ENCODE measurements around the gene PRIMPOL.
"Not testable (repeated sequence)": the region's sequence is repeated elsewhere in the genome, so short reads cannot be mapped to it uniquely, and the experiment has no call there.

The PRIMPOL gene

DNA sequence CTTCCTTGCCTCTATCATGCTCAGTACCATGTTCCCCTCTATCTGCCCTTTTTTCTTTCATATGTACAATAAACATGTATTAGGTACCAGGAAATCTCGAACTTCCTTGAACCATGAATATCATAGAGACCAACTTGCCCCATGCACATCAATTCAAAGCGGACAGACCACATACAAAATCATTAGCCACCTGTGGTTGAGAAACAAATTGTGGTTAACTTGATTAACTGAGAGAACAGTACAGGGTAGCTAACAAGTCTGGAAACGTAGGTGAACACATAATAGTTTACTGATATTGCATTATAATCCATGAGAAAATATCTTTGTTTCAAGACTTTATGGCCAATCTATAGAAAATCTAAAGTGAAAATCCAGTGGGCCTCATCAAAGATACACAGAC is 8.5 kb upstream of the PRIMPOL start:
- no peak for DNase-seq

DNA sequence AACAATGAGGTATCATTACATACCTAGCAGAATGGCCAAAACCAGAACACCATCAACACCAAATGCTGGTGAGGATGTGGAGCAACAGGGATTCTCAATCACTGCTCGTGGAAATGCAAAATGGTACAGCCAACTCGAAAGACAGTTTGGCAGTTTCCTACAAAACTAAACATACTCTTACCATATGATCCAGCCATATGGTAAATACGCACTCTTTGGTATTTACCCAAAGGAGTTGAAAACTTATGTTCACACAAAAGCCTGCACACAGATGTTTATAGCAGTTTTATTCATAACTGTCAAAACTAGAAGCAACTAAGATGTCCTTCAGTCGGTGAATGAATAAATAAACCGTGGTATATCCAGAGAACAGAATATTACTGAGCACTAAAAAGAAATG is 8.1 kb upstream of the PRIMPOL start:
- DNase-seq, result no peak

DNA sequence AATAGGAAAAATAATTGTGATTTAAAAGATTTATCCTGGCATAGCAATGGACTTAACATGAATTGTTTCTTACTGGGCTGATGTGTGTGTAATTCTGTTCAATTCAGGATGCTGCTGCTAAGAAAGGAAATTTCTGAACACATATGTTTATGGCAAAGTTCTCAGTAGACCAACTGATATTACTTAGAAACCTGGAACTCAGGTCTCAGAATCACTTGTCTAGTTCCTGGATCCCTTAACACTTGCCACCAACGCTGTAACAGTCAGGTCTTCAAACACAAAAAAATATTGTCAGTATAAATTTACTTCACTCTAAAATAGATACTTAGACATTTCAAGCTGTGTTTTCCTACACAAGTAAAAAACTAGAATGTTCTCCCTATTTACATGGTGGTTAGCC is 5.8 kb upstream of the PRIMPOL start:
- no peak for DNase-seq

DNA sequence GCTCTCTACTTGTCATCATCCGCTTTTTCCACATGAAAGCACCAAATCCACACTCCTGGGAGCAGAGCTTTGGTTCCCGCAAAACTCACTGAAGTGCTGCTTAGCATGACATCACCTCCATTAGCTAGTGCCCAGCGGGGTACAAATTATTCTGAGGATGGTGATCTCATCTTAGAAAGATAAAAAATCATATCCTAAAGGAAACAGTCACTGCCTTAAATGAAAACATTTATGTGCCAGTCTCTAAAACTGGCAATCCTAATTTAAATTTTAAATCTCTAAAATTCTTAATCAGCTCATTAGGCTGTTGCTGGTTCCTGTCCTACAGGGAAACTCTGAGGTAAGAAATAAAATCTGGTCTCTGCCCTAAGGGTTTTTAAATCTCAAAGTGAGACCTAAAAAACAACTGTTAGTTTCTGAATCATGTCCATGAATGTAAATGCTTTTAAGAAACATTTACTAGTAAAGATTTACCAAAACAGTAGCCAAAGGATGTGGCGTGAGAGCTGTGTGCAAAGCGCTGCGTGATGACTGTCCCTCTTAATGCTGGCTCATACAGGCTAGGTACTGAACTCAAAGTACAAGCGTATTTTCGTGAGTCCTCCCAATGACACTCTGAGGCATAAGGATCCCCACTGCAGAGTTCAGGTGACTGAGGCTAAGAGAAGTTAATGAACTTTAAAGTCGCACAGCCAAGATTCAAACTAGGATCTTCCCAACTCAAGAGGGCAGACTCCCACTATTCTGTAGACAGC is 4.8 kb upstream of the PRIMPOL start:
- DNase-seq, result no peak

DNA sequence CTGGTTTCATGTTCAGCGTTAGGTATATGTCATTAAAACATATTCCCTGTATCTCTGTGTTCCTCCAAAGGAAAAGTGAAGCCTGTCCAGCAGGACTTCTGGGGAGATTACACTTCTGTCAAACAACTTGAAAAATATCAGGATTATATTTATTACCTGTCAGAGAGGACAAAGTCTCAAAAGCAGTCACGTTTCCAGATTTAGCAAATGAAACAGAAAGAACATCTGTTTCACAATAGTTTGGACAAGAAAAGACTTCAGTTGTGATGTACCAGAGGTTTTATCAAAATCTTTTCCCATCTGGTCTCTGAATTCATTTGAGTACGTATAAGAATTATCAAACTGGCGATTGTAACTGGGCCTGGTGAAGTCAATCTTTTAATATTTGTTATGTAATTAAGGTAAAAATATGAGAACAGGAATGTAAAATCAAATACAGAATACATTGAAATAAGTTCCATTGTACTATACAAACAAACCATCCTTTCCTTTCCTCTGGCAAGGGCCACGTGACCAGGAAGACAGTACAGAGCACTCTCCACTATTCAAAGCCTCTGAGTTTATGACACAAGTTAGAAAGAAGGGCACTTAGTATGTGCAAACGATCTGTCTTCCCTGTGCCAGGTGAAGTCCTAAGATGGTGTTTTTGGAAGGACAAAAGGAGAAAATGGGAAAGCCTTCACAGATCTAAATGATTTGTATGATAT is 3.5 kb upstream of the PRIMPOL start:
- no peak for DNase-seq

DNA sequence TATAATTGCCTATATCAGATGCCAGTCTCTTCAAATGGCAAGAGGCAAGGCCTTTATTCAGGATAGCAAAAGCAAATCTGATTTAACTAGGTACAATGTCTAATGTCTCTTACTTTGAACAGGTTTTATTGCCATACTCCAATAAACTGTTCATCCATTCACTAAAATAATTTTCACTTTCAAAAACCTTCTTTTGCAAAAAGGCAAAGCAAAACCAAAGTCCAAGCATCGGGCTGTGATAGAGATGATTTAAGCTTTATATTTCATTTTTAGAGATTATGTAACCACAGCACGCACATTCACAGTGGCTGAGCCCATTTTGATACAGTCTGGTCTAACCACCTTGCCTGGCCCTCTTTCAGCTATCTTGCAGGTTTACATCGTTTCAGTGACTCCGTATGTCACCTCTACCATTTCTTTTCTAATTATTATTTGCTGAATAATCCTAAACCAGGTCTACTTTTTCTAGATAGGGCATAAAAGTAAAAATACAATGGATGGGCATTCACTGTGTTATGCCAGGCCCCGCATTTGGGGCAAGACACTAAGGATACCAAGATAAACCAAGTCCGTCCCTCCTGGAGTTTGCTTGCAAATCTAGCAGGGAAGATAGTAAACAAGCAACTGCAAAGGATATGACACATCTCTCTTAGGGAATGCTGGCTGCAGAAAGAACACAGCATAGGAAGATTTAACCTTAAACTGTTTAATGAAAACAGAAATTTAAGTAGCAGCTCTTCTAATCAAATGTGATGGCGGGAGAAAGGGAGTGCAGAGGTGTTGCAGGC is 2.1 kb upstream of the PRIMPOL start:
- DNase-seq, result no peak

DNA sequence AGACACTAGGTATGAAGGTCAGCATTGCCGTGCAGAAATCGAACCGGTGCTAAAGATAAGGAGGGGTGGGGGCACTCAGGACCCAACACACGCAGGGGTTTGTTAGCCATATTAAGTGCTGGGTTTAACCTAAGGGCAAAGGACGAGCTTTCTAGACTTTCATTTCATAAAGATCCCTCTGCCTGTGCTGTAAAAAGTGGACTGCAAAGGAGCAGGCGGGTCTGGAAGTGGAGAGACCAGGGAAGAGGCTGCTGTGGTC is 1.6 kb upstream of the PRIMPOL start:
- no peak for DNase-seq

DNA sequence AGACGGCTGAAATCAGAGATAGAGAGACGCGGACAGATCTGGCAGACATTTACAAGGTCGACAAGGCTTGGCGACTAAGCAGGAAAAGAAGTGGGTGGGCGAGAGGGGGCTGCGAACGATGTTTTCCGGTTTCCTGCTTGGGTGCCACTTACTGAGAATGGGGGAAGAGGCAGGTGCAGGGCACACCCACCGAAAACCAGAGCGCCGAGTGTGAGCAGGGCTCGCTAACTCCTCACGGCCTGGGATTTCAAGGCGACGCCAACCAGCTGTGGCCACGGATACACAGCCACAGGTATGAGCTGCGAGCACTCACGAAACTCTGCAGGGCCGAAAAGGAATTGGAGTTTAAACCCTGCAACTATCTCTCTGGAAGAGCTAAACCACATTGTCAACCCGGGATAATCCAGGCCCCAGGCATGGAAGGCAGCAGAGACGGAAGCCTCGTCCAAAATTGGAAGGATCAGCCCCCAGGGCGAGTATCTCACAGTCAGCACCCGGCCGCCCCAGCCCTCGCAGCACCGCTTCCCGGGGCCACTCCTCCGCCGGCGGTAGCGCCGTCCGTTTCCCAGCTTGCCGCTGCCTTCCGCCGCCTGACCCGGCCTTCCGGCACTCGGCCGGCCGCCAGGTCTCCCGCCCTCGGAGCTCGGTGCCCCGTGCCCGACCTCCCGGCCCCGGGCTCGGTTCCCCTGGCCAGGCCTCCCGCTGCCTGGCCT is 1.1 kb upstream of the PRIMPOL start:
- no peak for DNase-seq

DNA sequence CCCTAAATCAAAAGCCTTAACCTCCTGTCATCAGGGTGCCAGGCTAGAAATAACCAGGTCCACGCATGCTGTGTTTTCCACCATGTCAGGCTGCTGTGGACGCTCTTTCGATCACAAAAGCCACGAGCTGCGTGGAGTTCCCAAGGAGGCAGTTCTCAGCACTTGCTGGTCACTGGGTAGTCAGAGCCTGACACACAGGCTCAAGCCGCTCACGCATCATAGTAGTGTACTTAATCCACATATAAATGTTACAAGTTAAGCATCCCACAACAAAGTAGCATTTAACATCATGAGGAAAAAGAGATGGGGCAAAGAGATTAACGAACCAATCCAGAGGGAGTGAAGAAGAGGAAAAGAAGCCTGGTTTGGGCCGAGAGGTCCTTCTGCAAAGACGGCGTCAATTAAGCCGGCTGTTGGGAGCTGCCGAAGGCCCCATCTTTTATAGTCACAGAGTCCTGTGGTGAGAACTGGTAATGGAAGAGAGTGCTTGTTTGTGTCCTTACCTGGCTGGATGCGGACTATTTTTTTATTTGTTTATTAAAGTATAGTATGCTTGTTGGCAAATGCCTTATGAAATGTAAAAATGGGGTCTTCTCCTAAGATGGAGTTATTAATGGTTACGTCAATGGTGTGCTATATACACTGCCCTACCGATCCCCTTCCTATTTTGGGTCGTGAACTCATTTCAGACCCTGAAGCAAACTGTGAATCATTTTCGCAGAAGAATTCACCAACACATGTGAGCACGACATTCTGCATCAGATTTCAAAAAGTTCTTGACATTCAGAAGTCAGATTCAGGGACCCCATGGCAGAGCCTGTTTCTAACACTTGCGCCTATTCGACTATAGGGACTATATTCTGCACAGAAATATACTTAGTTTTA is 675 bp downstream of the PRIMPOL start:
- no peak for DNase-seq

DNA sequence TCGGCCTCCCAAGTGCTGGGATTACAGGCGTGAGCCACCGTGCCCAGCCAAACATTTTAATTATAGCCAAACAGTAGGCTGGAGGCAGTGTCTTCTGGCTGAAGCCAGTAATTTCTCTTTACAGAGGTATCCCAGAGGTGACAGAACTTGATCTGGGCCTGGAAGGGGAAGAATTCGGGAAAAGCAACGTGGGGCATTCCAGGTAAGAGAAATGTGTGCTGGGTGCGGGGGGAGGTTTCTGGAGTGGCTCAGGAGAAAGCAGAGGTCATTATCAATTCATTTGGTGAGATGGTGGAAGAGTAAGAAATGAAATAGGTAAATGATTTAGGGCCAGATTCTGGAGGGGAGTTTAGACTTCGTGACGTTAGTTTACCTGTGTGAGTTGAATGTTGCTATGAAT is 2.4 kb downstream of the PRIMPOL start:
- no peak for DNase-seq

DNA sequence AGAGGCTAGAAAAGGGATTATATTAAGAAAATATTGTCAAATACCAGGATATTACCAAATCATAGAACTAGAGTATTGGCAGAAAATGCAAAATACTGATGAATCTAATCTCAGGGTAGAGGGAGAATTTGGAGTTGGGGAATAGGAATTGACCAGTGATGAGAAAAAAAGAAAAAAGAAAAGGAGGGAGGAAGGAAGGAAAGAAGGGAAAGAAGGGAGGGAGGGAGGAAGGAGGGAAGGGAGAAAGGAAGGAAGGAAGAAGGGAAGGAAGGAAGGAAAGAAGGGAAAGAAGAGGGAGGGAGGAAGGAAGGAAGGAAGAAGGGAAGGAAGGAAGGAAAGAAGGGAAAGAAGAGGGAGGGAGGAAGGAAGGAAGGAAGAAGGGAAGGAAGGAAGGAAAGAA is 3.1 kb downstream of the PRIMPOL start:
- DNase-seq, result not testable (repeated sequence)

DNA sequence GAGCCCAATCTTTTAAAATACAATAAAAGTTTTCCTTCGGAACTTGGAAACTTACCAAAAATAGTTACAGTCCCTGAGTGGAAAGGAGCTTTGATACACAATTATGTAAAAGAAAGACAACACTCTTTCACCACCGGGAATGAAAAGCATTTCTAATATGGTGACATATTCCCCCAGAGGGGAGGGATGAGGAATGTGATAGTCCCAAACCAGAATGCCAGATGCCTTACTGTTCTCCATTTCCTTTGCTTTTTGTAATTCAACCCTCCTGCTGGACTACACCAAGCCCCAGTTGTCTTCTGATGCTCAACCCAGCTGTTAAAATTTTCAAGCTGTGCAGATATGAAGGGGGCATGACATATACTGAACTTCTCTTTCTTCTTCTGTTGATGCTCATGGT is 4.1 kb downstream of the PRIMPOL start:
- DNase-seq, result no peak

DNA sequence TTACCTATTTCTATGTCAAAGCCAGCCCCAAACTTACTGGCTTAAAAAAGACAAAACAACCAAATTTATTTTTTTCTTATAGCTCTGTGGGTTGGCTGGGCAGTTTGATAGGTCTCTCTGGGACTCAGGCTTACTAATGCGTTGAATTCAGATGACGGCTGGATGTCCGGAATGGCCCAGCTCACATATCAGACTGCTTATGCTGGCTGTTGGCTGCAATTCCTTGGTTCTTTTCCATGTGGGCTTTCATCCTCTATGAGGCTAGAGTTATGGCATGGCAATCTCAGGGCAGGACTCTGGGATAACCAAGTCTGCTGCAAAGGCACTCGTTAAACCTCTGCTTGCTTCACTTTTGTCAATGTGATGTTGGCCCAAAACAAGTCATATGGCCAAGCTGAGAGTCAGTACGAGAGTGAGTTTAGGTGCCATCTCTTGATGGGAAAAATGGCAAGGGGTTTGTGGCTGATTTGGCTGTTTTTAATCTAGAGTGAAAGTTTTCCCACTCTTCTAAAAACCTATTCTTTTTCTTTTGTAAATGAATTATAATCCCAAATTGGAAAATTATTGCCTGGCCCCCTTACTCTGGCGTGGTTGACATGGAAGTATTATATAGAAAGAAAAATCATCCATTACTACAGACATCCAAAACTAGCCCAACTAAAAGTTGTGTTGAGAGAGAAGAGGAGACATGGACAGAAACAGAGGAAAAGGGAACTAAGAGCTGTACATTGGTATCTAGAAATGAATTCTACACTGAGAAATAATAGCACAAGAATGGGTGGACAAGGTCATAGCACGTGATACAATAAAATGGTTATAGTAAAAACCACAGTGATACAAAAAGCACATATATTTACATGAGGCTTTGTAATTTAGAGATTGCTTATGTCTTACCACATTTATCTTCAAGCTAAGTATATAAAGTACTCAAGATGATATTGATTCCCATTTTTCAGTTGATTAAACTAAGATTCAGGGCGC is 6.6 kb downstream of the PRIMPOL start:
- DNase-seq, result no peak

DNA sequence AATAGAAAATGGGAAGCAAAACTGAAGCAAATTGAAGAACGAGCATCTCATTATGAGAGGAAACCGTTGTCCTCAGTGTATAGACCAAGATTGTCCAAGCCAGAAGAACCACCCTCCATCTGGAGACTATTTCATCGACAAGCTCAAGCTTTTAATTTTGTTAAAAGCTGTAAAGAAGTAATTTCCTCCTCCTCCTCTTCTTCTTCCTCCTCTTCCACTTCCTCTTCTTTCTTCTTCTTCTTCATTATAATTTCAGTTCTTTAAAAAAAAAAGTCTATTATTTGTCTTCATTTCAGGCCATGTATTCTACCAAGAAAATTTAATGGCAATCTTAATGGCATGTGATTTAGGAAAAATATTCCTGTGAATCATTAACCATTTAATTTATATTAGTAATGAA is 7.6 kb downstream of the PRIMPOL start:
- no peak for DNase-seq

DNA sequence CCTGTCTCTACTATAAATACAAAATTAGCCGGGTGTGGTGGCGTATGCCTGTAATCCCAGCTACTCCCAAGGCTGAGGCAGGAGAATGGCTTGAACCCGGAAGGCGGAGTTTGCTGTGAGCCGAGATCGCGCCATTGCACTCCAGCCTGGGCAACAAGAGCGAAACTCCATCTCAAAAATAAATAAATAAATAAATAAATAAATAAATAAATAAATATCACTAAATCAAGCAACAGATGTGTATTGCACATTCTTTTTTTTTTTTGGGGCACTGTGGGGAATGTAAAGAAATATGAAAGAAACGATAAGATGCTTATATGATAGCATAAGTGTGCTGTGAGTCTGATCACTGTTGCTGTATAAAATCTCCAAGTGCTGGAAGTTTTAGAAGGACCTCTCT is 8.3 kb downstream of the PRIMPOL start:
- not testable (repeated sequence) for DNase-seq

DNA sequence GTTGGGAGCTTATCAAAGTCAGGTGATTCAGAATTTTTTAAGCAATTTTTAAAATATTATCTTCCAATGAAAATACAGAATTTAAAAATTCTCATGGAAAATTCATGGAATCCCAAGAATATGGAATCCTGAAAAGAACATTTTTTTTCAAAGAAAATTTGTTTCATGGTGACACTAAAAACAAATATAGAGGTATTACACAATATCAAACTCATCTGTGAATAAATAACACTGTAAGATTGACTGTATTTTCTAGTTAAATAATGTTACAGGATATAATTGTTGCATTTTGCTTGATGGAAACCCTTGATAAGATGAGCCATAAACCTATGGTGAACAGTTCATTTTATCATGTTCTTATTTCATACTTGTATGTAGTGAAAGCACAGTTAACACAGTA is 11.4 kb downstream of the PRIMPOL start:
- no peak for DNase-seq

DNA sequence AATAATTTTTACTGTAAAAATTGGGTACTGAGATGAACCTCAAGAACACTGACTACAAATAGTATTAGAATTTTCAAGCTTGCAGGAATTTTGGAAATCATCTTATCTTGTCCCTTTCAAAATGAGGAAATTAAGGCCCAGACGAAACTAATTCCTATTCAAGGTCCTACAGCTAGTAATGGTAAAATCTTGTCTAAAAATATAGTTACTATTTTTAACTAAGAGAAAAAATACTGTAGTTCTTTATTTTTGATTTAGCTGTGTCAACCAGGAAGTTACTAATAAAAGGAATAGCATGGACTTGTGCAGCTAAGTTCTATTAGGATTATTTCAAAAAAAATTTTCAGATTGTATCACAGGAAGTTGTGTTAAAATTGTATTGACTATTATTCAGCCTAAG is 12.7 kb downstream of the PRIMPOL start:
- no peak for DNase-seq

DNA sequence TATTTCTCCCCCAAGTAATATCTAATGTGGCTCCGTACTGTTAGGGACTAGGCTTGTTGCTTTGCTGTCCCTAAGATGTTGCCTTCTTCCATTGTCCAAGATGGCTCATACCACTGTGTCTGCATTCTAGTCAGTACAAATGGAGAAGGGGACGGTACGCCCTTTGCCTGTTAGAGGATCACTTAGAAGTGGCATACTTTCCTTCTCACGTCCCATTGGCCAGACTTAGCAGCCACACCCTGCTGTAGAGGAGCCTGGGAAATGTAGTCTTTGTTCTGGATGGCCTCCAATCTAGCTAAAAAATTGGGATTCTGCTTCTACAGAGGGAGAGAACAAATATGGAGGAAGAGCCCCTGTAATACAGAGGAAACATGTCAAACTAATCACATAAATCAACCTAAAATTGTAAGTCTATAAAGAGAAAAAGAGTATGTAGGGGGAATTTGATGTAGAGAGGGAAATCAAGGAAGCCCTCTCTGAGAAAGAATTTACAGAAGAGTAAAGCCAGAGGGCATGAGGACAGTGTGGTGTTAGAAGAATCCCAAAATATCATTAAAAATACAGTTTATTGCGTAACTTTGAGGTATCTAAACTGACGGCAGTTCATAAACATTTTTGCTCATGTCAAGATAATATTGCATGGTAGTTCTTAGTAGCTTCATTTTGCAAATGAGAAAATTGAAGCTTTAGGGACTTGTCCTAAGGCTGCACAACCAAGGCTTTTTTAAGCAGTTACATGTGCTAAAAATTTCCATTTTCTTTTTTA is 15.1 kb downstream of the PRIMPOL start:
- DNase-seq, result no peak

DNA sequence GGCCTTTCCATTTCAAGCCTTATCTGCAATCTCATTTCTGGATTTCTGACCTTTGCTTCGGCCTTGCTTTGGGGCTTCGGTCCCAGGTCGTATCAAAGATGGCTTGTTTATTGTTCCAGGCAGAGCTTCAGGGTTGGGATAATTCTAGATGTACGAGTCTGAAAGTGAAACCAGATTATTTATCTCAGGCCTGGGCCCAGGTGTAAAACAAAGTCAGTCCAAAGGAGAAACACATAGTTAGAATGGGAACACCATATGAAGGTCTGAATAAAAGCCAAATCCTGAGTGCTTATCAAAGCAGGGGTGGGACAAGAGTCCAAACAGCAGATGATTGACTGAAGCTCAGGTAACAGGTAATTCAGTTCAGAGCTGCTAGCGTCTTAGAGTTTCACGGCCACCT is 17.1 kb downstream of the PRIMPOL start:
- DNase-seq, result no peak

DNA sequence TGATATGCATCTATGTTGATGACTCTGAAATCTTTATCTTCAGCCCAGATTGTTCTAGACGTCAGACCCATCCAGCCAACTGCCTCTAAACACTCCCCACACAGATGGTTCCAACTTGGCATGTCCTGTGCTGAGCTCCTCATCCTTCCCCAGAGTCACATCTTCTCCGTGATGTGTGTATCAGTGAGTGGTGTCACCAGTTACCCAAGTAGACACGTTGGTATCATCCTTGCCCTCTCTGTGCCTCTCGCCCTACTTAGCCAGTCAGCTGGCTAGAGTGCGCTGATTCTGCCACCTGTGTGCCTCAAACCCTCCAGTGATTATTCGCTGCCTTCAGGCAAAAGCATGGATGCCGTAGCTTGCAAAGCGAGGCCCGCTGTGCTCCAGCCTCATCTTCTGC is 18.6 kb downstream of the PRIMPOL start:
- no peak for DNase-seq

Measured in NCI-H1105 (cell line).